Measurements from ENCODE around the gene PEX5L.

PEX5L gene

GRCh38 chr3:179956416-179956830 lies 80.3 kb downstream of the PEX5L start:
- DNase-seq (ENCODE audit: low spot score): no peak

- no peak for DNase-seq (ENCODE audit: low spot score)
These were observed 80.9 kb downstream of the PEX5L start for GRCh38 chr3:179955809-179956208.

GRCh38 chr3:179955286-179955685 lies 81.5 kb downstream of the PEX5L start:
- no peak for DNase-seq (ENCODE audit: low spot score)

- DNase-seq (ENCODE audit: low spot score): no peak
These were observed 82.5 kb downstream of the PEX5L start for GRCh38 chr3:179953993-179954870.

- no peak for DNase-seq (ENCODE audit: low spot score)
These were observed 85.9 kb downstream of the PEX5L start for GRCh38 chr3:179950840-179951239.

GRCh38 chr3:179949869-179950268 lies 86.9 kb downstream of the PEX5L start:
- DNase-seq (ENCODE audit: low spot score): no peak

GRCh38 chr3:179949412-179949811 lies 87.3 kb downstream of the PEX5L start:
- no peak for DNase-seq (ENCODE audit: low spot score)

- no peak for DNase-seq (ENCODE audit: low spot score)
These were observed 88.0 kb downstream of the PEX5L start for GRCh38 chr3:179948740-179949139.

GRCh38 chr3:179945569-179945968 lies 91.2 kb downstream of the PEX5L start:
- DNase-seq (ENCODE audit: low spot score): no peak

- no peak for DNase-seq (ENCODE audit: low spot score)
These were observed 93.4 kb downstream of the PEX5L start for GRCh38 chr3:179943117-179943880.

- DNase-seq (ENCODE audit: low spot score): no peak
These were observed 94.1 kb downstream of the PEX5L start for GRCh38 chr3:179942553-179943075.

- DNase-seq (ENCODE audit: low spot score): no peak
These were observed 101.0 kb downstream of the PEX5L start for GRCh38 chr3:179935710-179936109.

GRCh38 chr3:179933914-179934313 lies 102.8 kb downstream of the PEX5L start:
- DNase-seq (ENCODE audit: low spot score): no peak

GRCh38 chr3:179933080-179933479 lies 103.7 kb downstream of the PEX5L start:
- no peak for DNase-seq (ENCODE audit: low spot score)

- DNase-seq (ENCODE audit: low spot score): no peak
These were observed 104.1 kb downstream of the PEX5L start for GRCh38 chr3:179932674-179933073.

GRCh38 chr3:179929091-179929529 lies 107.6 kb downstream of the PEX5L start:
- DNase-seq (ENCODE audit: low spot score): peak; percentile 10

GRCh38 chr3:179927191-179927590 lies 109.5 kb downstream of the PEX5L start:
- no peak for DNase-seq (ENCODE audit: low spot score)

- DNase-seq (ENCODE audit: low spot score): no peak
These were observed 114.8 kb downstream of the PEX5L start for GRCh38 chr3:179921951-179922350.

- DNase-seq (ENCODE audit: low spot score): no peak
These were observed 115.2 kb downstream of the PEX5L start for GRCh38 chr3:179921500-179921899.

GRCh38 chr3:179907784-179908482 lies 128.8 kb downstream of the PEX5L start:
- DNase-seq (ENCODE audit: low spot score): no peak

GRCh38 chr3:179902061-179902460 lies 134.7 kb downstream of the PEX5L start:
- no peak for DNase-seq (ENCODE audit: low spot score)

- no peak for DNase-seq (ENCODE audit: low spot score)
These were observed 138.7 kb downstream of the PEX5L start for GRCh38 chr3:179898024-179898423.
